GM12878 (cell line): ENCODE results near the gene CSAD. TPM values are rescaled to one million over a fixed set of nuclear protein-coding genes. Genes with fewer than 3 reads are reported as not detected.

Experiments used
- ASH2L ChIP-seq: fragments of 300-600, 200-600 bp; sonication (generic); IDR thresholded peaks from 2 replicates; pipeline ENCODE4 v1.6.1; 2017; ENCODE audit warnings: low read depth, mild to moderate bottlenecking, borderline replicate concordance
- BHLHE40 ChIP-seq, 2 experiments: fragments of 450-650 bp in 1 of 2; IDR thresholded peaks; 2 replicates each; pipeline ENCODE4 v1.6.1; 2011 to 2017; ENCODE audit warnings: low read depth in 2 of 2, borderline replicate concordance in 1 of 2, improper control_type of control experiment in 1 of 2, low read length in 1 of 2, mild to moderate bottlenecking in 1 of 2
- CHD2 ChIP-seq: IDR thresholded peaks from 2 replicates; pipeline ENCODE4 v1.6.1; 2011; ENCODE audit warnings: low read depth, low read length, improper control_type of control experiment, borderline replicate concordance
- EP300 ChIP-seq, 2 experiments: fragments of 150-350 bp in 1 of 2; IDR thresholded peaks; 2 replicates each; pipeline ENCODE4 v1.6.1; 2011 to 2012; ENCODE audit warnings: low read depth in 2 of 2, low read length in 2 of 2, borderline replicate concordance in 1 of 2, improper control_type of control experiment in 1 of 2, inconsistent platforms in 1 of 2; ENCODE audit not compliant: control insufficient read depth in 1 of 2
- ESRRA ChIP-seq: IDR thresholded peaks from 2 replicates; pipeline ENCODE4 v1.6.1; 2012; ENCODE audit warnings: mild to moderate bottlenecking, low read length, improper control_type of control experiment
- FOS ChIP-seq: IDR thresholded peaks from 3 replicates; pipeline ENCODE4 v1.6.1; 2011; ENCODE audit warnings: borderline replicate concordance; ENCODE audit not compliant: insufficient read length; ENCODE audit errors: extremely low read depth
- FOXK2 ChIP-seq: fragments of 450-650 bp; IDR thresholded peaks from 2 replicates; pipeline ENCODE4 v1.6.1; 2017; ENCODE audit warnings: mild to moderate bottlenecking, moderate library complexity
- IRF3 ChIP-seq: fragments of 450-650 bp; IDR thresholded peaks from 2 replicates; pipeline ENCODE4 v1.6.1; 2014; ENCODE audit warnings: mild to moderate bottlenecking
- MEF2A ChIP-seq: IDR thresholded peaks from 2 replicates; pipeline ENCODE4 v1.6.1; 2011; ENCODE audit warnings: low read depth, mild to moderate bottlenecking, low read length, moderate library complexity; ENCODE audit not compliant: insufficient read depth
- MTA2 ChIP-seq: fragments of 450-650 bp; IDR thresholded peaks from 2 replicates; pipeline ENCODE4 v1.6.1; 2016; ENCODE audit warnings: low read depth, mild to moderate bottlenecking, moderate library complexity
- MTA3 ChIP-seq: IDR thresholded peaks from 2 replicates; pipeline ENCODE4 v1.6.1; 2012; ENCODE audit warnings: low read length, inconsistent platforms, borderline replicate concordance
- MYC ChIP-seq: IDR thresholded peaks from 2 replicates; pipeline ENCODE4 v1.6.1; 2011; ENCODE audit warnings: mild to moderate bottlenecking, low read length, moderate library complexity, inconsistent platforms; ENCODE audit not compliant: insufficient read depth, insufficient replicate concordance, insufficient read length, severe bottlenecking
- NFYB ChIP-seq: IDR thresholded peaks from 2 replicates; pipeline ENCODE4 v1.6.1; 2011; ENCODE audit warnings: low read depth, mild to moderate bottlenecking, low read length, improper control_type of control experiment, moderate library complexity; ENCODE audit not compliant: insufficient read depth
- RFX5 ChIP-seq: IDR thresholded peaks from 2 replicates; pipeline ENCODE4 v1.6.1; 2011; ENCODE audit warnings: low read depth, low read length, improper control_type of control experiment
- SKIL ChIP-seq: fragments of 450-650 bp; IDR thresholded peaks from 2 replicates; pipeline ENCODE4 v1.6.1; 2017; ENCODE audit warnings: mild to moderate bottlenecking, low read depth, inconsistent platforms; ENCODE audit not compliant: poor library complexity, severe bottlenecking
- SUZ12 ChIP-seq: fragments of 200-600 bp; sonication (generic); IDR thresholded peaks from one replicate; pipeline ENCODE4 v1.6.1; 2018; ENCODE audit warnings: antibody characterized with exemption, mild to moderate bottlenecking; ENCODE audit not compliant: unreplicated experiment
- YY1 ChIP-seq: IDR thresholded peaks from 2 replicates; pipeline ENCODE4 v1.6.1; 2011; ENCODE audit warnings: low read depth, mild to moderate bottlenecking, low read length
- ZNF687 ChIP-seq: fragments of 450-650 bp; IDR thresholded peaks from 2 replicates; pipeline ENCODE4 v1.6.1; 2017; ENCODE audit warnings: mild to moderate bottlenecking, moderate library complexity
- ZZZ3 ChIP-seq: IDR thresholded peaks from 2 replicates; pipeline ENCODE4 v1.6.1; 2011; ENCODE audit warnings: low read depth; ENCODE audit not compliant: control insufficient read depth, insufficient read length
- polyA plus RNA-seq, 11 experiments: library from polyadenylated mRNA; depleted of rRNA in 4 of 11; unstranded in 6 of 11; stranded (reverse) in 5 of 11; fragments of >200 nt; fragmentation: Nextera tagmentation in 4 of 11; fragmentation: Illumina TruSeq in 1 of 11; extraction: Ambion mirVana in 4 of 11; extraction: Trizol in 1 of 11; gene quantifications; 1 replicate in 1 of 11; 2 replicates in 10 of 11; pipeline versions ENCODE4 v1.2.1 to v1.2.3, GENCODE V29; 2011 to 2016; ENCODE audit warnings: inconsistent platforms in 2 of 11, missing spikeins in 2 of 11, low read depth in 1 of 11
- total RNA-seq, 4 experiments: library from RNA; depleted of rRNA in 3 of 4; stranded (reverse); fragments of >200 nt in 3 of 4; fragmentation: Illumina TruSeq in 1 of 4; extraction: Trizol in 1 of 4; gene quantifications; 2 replicates each; pipeline versions ENCODE4 v1.2.1 to v1.2.3, GENCODE V29; 2013 to 2021
- TF ChIP-seq, protein P1 (sequence below), 3 experiments: IDR thresholded peaks in 2 of 3; conservative IDR thresholded peaks in 1 of 3; 2 replicates each; pipeline ENCODE4 v1.5.1; 2011; ENCODE audit warnings: low read depth in 3 of 3, low read length in 3 of 3, mild to moderate bottlenecking in 3 of 3, control low read depth in 2 of 3, moderate library complexity in 2 of 3, inconsistent platforms in 1 of 3, mixed read lengths in 1 of 3; ENCODE audit not compliant: control insufficient read depth in 2 of 3, insufficient read depth in 1 of 3; ENCODE audit errors: extremely low read depth in 1 of 3

CSAD gene
- total and polyA plus RNA-seq, 10 of the 15 experiments (the other 5 are each of a cell fraction or from before 2014, with no cell fraction given) = 1.1 to 20.4 (median 6.2) TPM

- peak; percentile 78 for TF ChIP-seq MEF2A
- no peak for TF ChIP-seq FOXK2
- TF ChIP-seq, protein P1, sequence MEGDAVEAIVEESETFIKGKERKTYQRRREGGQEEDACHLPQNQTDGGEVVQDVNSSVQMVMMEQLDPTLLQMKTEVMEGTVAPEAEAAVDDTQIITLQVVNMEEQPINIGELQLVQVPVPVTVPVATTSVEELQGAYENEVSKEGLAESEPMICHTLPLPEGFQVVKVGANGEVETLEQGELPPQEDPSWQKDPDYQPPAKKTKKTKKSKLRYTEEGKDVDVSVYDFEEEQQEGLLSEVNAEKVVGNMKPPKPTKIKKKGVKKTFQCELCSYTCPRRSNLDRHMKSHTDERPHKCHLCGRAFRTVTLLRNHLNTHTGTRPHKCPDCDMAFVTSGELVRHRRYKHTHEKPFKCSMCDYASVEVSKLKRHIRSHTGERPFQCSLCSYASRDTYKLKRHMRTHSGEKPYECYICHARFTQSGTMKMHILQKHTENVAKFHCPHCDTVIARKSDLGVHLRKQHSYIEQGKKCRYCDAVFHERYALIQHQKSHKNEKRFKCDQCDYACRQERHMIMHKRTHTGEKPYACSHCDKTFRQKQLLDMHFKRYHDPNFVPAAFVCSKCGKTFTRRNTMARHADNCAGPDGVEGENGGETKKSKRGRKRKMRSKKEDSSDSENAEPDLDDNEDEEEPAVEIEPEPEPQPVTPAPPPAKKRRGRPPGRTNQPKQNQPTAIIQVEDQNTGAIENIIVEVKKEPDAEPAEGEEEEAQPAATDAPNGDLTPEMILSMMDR (IDR thresholded peaks at IDR 0.05 in 2 of 3, conservative IDR thresholded peaks at IDR 0.05 in 1 of 3; ENCODE audit: control insufficient read depth in 2 of 3, extremely low read depth in 1 of 3, insufficient read depth in 1 of 3, low read depth in 3 of 3, low read length in 3 of 3) = no peak
- TF ChIP-seq BHLHE40 (IDR thresholded peaks at IDR 0.05; ENCODE audit: borderline replicate concordance in 1 of 2, low read depth in 2 of 2, low read length in 1 of 2) = peak; percentile 79 to 84
- TF ChIP-seq EP300 (IDR thresholded peaks at IDR 0.05; ENCODE audit: borderline replicate concordance in 1 of 2, control insufficient read depth in 1 of 2, low read depth in 2 of 2, low read length in 2 of 2) = peak; percentile 60 to 77; a peak in 2 of 4 replicates
- no peak for TF ChIP-seq ASH2L
- no peak for TF ChIP-seq ZZZ3
- no peak for TF ChIP-seq RFX5
- no peak for TF ChIP-seq FOS
- TF ChIP-seq YY1 = peak; percentile 88
- TF ChIP-seq SUZ12 = no peak
- TF ChIP-seq ZNF687 = no peak
- TF ChIP-seq MYC = no peak
- TF ChIP-seq IRF3 = no peak
- TF ChIP-seq ESRRA = no peak
- no peak for TF ChIP-seq MTA3
- TF ChIP-seq CHD2 = no peak
- TF ChIP-seq MTA2 = peak; percentile 40
- TF ChIP-seq SKIL = peak; percentile 62
- TF ChIP-seq NFYB = no peak
These were observed 25.2 kb upstream of the CSAD start (continued) for GRCh38 chr12:53205747-53206419.
